HCT116 (cell line): Measurements from ENCODE around the gene SPON1.

Source experiments
- CTCF ChIP-seq, 3 experiments: fragments of 200-600 bp in 1 of 3; sonication (generic) in 1 of 3; IDR thresholded peaks in 2 of 3; conservative IDR thresholded peaks in 1 of 3; 2 replicates each; pipeline ENCODE4 v1.5.1; 2012 to 2017; ENCODE audit warnings: low read depth in 2 of 3, low read length in 2 of 3, antibody characterized with exemption in 1 of 3, borderline replicate concordance in 1 of 3, control low read depth in 1 of 3, mild to moderate bottlenecking in 1 of 3, mixed read lengths in 1 of 3, mixed run types in 1 of 3, moderate library complexity in 1 of 3; ENCODE audit not compliant: insufficient read depth in 1 of 3
- POLR2A ChIP-seq: IDR thresholded peaks from 2 replicates; pipeline ENCODE4 v1.7.0; 2011; ENCODE audit warnings: borderline replicate concordance; ENCODE audit not compliant: insufficient read depth, insufficient read length; ENCODE audit errors: extremely low read depth
- RAD21 ChIP-seq: IDR thresholded peaks from 2 replicates; pipeline ENCODE4 v1.6.1; 2012; ENCODE audit warnings: low read depth, mild to moderate bottlenecking

GRCh38 chr11:14258221-14258935 lies 295.9 kb downstream of the SPON1 start:
- TF ChIP-seq POLR2A = no peak
- no peak for TF ChIP-seq CTCF (IDR thresholded peaks at IDR 0.05 in 2 of 3, conservative IDR thresholded peaks at IDR 0.05 in 1 of 3; ENCODE audit: borderline replicate concordance in 1 of 3, insufficient read depth in 1 of 3, low read depth in 2 of 3, low read length in 2 of 3)
- no peak for TF ChIP-seq RAD21
